ENCODE data around the gene TEX12.

The TEX12 gene

DNA sequence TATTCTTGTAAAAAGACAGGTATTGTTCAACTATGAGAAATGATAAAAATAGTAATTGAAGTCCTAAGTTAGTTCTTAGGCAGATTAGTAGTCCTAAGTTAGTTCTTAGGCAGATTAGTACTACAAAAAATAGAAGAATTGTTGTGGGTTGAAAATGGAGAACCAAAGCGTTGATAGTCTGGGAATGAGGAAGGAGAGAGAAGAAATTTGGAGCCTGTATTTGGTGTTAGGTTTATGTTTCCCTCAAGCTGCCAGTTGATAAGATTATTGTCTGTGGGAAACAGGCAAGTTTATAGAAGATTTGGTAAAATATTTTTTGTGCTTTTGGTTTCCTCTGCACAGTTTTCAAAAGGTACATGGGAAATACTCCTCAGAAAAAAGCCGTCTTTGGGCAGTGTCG, 11.8 kb downstream of the TEX12 start:
- TF ChIP-seq, protein P1, sequence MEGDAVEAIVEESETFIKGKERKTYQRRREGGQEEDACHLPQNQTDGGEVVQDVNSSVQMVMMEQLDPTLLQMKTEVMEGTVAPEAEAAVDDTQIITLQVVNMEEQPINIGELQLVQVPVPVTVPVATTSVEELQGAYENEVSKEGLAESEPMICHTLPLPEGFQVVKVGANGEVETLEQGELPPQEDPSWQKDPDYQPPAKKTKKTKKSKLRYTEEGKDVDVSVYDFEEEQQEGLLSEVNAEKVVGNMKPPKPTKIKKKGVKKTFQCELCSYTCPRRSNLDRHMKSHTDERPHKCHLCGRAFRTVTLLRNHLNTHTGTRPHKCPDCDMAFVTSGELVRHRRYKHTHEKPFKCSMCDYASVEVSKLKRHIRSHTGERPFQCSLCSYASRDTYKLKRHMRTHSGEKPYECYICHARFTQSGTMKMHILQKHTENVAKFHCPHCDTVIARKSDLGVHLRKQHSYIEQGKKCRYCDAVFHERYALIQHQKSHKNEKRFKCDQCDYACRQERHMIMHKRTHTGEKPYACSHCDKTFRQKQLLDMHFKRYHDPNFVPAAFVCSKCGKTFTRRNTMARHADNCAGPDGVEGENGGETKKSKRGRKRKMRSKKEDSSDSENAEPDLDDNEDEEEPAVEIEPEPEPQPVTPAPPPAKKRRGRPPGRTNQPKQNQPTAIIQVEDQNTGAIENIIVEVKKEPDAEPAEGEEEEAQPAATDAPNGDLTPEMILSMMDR (IDR thresholded peaks at IDR 0.05; ENCODE audit: insufficient read depth, low read length, poor library complexity, severe bottlenecking), result no peak
- no peak for TF ChIP-seq EZH2phosphoT487 (conservative IDR thresholded peaks at IDR 0.05; ENCODE audit: low read length)
- no peak overlapping the region for H2AFZ ChIP-seq (ENCODE audit: low read depth, low read length, severe bottlenecking)
- no peak overlapping the region for H3K27ac ChIP-seq (ENCODE audit: low read depth, low read length)
- no peaks in the 10 kb centered on the region for H3K9me3 ChIP-seq (ENCODE audit: insufficient read depth, low read length)
- no peaks in the 10 kb centered on the region for H3K9me2 ChIP-seq (replicated peaks; ENCODE audit: insufficient read depth, low read length)
- no peaks in the 10 kb centered on the region for H3F3A ChIP-seq (ENCODE audit: insufficient read depth)
- H3K36me3 ChIP-seq (ENCODE audit: low read length), result no peaks in the 10 kb centered on the region
- H3K4me2 ChIP-seq (ENCODE audit: low read depth, low read length, poor library complexity, severe bottlenecking), result no peak overlapping the region
- no peak overlapping the region for H3K4me3 ChIP-seq (ENCODE audit: insufficient read depth, low read length, poor library complexity, severe bottlenecking)
- no peaks in the 10 kb centered on the region for H3K27me3 ChIP-seq (ENCODE audit: low read length)
- no peaks in the 10 kb centered on the region for H3K79me2 ChIP-seq (ENCODE audit: insufficient read depth, low read length)
- H3K9ac ChIP-seq (ENCODE audit: low read length), result no peak overlapping the region
- H4K20me1 ChIP-seq (ENCODE audit: low read depth, low read length), result no peaks in the 10 kb centered on the region

DNA sequence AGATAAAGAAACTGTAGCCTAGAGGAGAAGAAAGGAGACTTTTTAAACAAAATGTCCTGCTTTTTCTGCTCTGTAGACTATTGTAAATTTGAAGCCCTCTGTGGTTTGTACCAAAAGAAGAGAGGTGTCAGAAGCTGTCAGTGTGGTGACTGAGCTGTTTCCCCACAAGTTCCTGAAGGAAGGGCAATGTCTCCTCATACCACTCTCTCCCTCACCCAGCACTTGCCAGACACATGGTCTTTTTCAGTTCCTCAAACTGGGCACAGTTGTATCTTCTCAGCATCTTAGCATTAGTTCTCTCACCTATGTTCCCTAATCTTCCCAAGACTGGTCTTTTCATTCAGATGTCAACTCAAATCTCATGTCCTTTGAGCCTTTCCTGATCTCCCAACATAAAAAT, 12.4 kb downstream of the TEX12 start:
- Histone ChIP-seq H4K20me1 (ENCODE audit: low read depth, low read length) (no peaks in the 10 kb centered on the region), H3K9me3 (ENCODE audit: insufficient read depth, low read length) (no peaks in the 10 kb centered on the region), H3F3A (ENCODE audit: insufficient read depth) (no peaks in the 10 kb centered on the region), H3K27ac (ENCODE audit: low read depth, low read length) (no peak overlapping the region), H3K4me3 (ENCODE audit: insufficient read depth, low read length, poor library complexity, severe bottlenecking) (no peak overlapping the region), H3K79me2 (ENCODE audit: insufficient read depth, low read length) (no peaks in the 10 kb centered on the region), H3K27me3 (ENCODE audit: low read length) (no peaks in the 10 kb centered on the region), H3K9ac (ENCODE audit: low read length) (no peak overlapping the region), H3K9me2 (replicated peaks; ENCODE audit: insufficient read depth, low read length) (no peaks in the 10 kb centered on the region), H3K36me3 (ENCODE audit: low read length) (no peaks in the 10 kb centered on the region), H2AFZ (ENCODE audit: low read depth, low read length, severe bottlenecking) (no peak overlapping the region), H3K4me2 (ENCODE audit: low read depth, low read length, poor library complexity, severe bottlenecking) (no peak overlapping the region)
- TF ChIP-seq EZH2phosphoT487 (conservative IDR thresholded peaks at IDR 0.05; ENCODE audit: low read length), result no peak
- TF ChIP-seq, protein P1 (IDR thresholded peaks at IDR 0.05; ENCODE audit: insufficient read depth, low read length, poor library complexity, severe bottlenecking), result no peak

DNA sequence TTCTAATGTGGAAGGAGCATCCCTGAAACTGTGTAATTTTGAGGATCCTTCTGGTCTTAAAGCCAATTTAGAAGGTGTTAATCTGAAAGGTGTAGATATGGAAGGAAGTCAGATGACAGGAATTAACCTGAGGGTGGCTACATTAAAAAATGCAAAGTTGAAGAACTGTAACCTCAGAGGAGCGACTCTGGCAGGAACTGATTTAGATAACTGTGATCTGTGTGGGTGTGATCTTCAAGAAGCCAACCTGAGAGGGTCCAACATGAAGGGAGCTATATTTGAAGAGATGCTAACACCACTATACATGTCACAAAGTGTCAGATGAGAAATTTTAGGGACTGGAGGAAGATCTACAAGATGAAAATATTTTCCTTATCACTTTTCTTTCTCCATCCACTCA, 15.7 kb downstream of the TEX12 start:
- H3K4me3 ChIP-seq (ENCODE audit: insufficient read depth, low read length, poor library complexity, severe bottlenecking), result no peak overlapping the region
- no peaks in the 10 kb centered on the region for H3K79me2 ChIP-seq (ENCODE audit: insufficient read depth, low read length)
- H3K9me2 ChIP-seq (replicated peaks; ENCODE audit: insufficient read depth, low read length), result no peaks in the 10 kb centered on the region
- no peaks in the 10 kb centered on the region for H3F3A ChIP-seq (ENCODE audit: insufficient read depth)
- H2AFZ ChIP-seq (ENCODE audit: low read depth, low read length, severe bottlenecking), result no peak overlapping the region
- no peaks in the 10 kb centered on the region for H3K9me3 ChIP-seq (ENCODE audit: insufficient read depth, low read length)
- no peaks in the 10 kb centered on the region for H4K20me1 ChIP-seq (ENCODE audit: low read depth, low read length)
- no peak for TF ChIP-seq EZH2phosphoT487 (conservative IDR thresholded peaks at IDR 0.05; ENCODE audit: low read length)
- TF ChIP-seq, protein P1 (IDR thresholded peaks at IDR 0.05; ENCODE audit: insufficient read depth, low read length, poor library complexity, severe bottlenecking), result no peak
- no peak overlapping the region for H3K27ac ChIP-seq (ENCODE audit: low read depth, low read length)
- no peak overlapping the region for H3K4me2 ChIP-seq (ENCODE audit: low read depth, low read length, poor library complexity, severe bottlenecking)
- no peaks in the 10 kb centered on the region for H3K36me3 ChIP-seq (ENCODE audit: low read length)
- no peaks in the 10 kb centered on the region for H3K27me3 ChIP-seq (ENCODE audit: low read length)
- no peak overlapping the region for H3K9ac ChIP-seq (ENCODE audit: low read length)

Data from SU-DHL-6 (cell line).